Measurements from ENCODE around the gene AKR7A3.

DNA sequence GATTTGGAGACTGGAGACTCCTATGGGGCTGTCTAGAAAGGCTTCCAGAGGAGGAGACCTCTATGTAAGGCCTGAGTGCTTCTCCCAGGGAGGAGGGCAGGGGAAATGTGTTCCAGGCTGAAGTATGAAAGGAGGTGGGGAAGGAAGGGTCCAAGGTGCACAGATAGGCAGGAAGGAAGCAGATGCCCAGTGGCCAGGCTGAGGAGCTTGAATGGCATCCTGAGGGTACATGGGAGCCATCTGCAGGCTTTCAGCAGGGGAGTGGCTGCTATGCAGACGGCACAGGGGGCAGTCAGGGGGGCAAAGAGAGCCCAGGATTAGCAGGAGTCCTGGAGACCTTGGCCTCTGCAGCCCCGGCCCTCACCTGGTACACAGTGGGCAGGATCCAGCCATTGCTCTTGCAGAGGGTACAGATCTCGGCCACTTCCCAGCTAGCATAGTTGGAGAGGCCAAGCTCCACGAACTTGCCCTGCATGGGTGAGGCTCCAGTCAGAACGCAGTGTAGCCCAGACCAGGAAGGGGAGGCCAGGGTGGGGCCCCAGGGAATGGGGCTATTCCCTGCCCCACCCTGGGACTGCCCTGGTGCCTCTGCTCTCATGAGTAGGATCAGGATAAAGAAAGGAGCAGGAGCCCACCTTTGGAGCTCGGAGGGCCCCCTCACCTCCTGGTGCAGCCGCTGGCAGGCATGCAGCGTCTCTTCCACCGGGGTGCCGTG, 19.4 kb upstream of the AKR7A3 start:
- TF ChIP-seq, protein P1, sequence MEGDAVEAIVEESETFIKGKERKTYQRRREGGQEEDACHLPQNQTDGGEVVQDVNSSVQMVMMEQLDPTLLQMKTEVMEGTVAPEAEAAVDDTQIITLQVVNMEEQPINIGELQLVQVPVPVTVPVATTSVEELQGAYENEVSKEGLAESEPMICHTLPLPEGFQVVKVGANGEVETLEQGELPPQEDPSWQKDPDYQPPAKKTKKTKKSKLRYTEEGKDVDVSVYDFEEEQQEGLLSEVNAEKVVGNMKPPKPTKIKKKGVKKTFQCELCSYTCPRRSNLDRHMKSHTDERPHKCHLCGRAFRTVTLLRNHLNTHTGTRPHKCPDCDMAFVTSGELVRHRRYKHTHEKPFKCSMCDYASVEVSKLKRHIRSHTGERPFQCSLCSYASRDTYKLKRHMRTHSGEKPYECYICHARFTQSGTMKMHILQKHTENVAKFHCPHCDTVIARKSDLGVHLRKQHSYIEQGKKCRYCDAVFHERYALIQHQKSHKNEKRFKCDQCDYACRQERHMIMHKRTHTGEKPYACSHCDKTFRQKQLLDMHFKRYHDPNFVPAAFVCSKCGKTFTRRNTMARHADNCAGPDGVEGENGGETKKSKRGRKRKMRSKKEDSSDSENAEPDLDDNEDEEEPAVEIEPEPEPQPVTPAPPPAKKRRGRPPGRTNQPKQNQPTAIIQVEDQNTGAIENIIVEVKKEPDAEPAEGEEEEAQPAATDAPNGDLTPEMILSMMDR (conservative IDR thresholded peaks at IDR 0.05; ENCODE audit: low read depth, low read length): no peak
- no peak for TF ChIP-seq EZH2 (IDR thresholded peaks at IDR 0.05; ENCODE audit: borderline replicate concordance, low read depth, low read length, poor library complexity, severe bottlenecking)

Data from A673 (cell line).